ENCODE results near the gene JSRP1.

JSRP1 gene

DNA sequence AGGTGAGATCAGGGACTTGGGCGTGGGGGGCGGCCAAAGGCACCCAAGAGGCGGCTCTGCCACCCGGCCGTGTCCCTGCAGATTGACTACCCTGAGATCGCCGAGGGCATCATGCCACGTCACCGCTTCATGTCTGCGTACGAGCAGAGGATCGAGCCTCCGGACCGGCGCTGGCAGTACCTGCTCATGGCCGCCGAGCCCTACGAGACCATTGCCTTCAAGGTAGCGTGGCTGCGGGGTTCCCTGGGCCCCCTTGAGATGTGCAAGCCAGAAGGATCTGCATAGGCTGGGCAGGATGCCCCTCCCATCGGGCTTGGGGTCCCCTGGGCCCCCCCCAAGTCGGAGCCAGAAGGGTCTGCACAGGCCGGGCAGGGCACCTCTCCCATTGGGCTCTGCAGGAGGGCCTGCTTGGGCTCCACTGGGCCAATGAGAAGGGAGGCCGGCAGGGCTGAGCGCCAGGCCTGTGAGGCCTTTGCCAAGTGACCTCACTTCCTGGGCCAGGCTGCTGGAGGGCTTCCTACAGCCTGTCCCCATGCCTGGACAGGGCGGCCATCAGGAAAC, 9.3 kb downstream of the JSRP1 start:
- DNase-seq, result peak in 2 of 3 experiments; percentile 48 to 65

DNA sequence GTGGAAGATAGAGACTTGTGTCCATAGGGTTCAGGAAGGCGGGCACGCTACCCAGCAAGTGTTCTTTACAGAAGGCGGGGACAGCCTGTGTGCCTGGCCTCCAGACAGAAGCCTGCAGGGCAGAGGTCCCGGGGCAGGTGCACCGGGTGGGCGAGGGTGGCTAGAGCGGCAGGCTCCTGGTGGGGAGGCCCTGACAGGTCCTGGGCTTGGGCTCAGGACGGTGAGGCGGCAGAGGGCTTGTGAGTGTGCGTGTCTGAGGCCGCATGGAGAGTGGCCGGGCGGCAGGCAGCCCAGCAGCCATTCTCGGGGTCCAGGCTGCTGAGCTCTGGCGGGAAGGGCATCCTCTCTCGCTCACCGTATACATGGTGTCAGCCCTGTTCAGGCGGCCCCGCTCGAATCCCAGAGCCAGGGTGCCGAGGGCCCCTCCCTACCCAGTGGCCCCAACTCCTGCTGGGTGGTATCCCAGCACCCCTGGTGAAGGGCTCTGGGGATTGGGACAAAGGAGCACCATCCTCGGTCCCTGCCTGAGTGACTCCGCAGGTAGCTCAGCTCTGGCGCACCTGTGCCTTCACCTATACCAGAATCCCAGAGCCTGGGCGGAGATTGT, 10.1 kb downstream of the JSRP1 start:
- no peak for DNase-seq

DNA sequence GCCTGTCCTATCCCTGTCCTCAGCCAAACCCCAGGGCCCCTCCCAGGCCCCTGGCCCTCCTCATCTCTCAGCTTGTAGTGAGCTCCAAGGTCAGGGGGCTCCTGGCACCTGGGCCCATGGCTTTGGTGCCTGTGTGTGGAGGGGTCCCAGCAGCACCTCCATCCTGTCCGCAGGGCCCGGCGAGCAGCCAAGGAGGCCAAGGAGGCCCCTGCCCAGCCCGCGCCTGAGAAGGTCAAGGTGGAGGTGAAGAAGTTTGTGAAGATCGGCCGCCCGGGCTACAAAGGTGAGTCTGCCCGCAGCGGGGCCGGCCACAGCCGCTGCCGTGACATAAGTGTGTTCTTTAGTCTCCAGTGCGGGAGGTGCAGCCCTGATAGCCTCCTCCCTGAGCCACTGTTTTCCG, 10.9 kb downstream of the JSRP1 start:
- DNase-seq, result no peak

DNA sequence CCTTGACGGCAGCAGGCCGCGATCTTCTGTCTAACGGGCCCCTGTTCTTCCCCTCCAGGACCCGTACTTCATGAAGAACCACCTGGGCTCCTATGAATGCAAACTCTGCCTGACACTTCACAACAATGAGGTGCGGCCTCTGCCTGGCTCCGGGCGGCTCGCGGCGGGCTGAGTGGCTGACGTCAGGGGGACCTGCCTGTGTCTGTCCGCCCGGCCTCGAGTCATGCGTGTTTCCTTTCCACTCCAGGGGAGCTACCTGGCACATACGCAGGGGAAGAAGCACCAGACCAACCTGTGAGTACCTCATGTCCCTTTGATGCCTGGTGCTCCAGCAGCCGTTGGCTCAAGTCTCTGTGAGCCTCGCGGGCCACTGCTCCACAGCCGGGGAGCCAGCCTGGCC, 11.7 kb downstream of the JSRP1 start:
- no peak for DNase-seq

DNA sequence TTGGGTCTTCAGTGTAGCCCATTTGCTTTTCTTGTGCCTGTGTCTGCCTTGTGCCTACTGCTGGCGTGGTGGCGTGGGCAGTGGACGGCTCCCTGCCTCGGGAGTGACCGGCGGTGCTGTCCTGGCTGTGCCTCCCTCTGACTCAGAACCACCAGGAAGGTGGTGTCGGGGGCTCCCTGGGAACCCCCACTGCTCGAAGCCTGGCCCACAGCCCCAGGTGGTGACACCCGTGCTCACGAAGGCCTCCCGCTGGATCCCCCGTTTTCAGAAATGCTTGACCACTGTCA, 12.1 kb downstream of the JSRP1 start:
- DNase-seq, result no peak

DNA sequence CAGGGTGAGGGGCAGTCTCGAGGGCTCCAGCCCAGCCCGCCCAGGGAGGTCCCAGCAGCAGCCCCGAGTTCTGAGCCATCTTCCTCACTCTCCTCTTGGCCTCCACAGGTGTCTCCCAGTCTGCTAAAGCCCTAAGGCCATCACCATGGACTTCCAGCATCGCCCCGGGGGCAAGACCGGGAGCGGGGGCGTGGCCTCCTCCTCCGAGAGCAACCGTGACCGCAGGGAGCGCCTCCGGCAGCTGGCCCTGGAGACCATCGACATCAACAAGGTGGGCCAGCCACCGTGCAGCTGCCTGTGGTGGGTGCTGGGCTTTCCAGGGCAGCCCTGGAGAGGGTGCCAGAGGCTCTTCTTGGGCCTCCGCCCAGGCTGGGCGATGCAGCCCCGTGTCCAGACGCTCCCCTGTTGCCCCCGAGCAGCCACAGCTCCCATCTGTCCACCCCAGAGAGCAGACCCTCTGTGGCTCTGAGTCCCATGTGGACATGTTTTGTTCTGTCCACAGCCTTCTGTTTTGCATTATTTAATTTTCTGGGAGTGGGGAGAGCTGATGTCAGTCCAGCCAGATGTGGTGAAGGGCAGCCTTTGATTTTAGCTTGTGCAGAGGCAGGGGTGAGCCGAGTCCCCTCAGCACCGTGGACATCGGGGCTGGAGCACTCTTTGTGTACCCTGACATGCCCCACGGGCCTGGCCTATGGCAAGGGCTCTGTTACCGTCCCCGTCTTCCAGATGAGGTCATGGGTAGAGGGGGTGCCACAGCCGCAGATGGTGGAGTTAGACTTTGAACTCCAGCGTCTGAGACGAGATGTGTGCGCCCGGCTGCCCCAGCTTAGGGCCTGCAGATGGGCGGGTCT, 12.7 kb downstream of the JSRP1 start:
- peak in 2 of 3 experiments; percentile 16 to 48 for DNase-seq

DNA sequence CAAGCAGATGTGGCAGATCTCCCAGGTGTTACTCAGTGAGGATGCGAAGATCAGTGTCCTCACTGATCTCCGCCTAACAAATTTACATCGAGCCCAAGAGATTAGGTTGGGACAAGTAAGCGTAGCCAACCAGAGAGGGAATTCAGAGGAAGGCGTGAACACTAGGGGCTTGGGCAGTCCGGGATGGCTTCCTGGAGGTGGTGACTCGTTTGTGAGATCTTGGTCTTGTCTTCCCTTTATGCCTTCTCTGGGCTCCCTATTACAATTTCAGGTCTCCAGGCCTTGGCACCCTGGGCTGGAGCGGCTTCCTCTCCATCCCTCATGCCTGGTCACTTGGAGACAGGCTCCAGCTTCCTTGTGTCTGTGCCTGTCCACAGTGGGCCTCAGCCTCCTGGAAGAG, 13.4 kb downstream of the JSRP1 start:
- DNase-seq, result no peak

DNA sequence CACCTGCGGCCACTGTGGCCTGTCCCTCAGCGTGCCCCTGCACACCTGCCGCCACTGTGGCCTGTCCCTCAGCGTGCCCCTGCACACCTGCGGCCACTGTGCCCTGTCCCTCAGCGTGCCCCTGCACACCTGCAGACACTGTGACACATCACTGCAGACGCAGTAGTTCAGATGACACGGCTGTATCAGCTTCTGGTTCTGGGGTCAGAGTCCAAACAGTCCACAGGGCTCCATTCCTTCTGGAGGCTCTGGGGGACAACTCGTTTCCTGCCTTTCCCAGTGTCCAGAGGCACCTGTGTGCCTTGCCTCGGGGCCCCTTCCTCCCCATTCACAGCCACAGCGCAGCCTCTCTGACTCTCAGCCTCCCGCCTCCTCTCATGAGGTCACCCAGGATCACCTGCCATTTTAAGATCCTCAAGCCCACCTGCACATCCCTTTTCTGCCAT, 14.1 kb downstream of the JSRP1 start:
- no peak for DNase-seq

DNA sequence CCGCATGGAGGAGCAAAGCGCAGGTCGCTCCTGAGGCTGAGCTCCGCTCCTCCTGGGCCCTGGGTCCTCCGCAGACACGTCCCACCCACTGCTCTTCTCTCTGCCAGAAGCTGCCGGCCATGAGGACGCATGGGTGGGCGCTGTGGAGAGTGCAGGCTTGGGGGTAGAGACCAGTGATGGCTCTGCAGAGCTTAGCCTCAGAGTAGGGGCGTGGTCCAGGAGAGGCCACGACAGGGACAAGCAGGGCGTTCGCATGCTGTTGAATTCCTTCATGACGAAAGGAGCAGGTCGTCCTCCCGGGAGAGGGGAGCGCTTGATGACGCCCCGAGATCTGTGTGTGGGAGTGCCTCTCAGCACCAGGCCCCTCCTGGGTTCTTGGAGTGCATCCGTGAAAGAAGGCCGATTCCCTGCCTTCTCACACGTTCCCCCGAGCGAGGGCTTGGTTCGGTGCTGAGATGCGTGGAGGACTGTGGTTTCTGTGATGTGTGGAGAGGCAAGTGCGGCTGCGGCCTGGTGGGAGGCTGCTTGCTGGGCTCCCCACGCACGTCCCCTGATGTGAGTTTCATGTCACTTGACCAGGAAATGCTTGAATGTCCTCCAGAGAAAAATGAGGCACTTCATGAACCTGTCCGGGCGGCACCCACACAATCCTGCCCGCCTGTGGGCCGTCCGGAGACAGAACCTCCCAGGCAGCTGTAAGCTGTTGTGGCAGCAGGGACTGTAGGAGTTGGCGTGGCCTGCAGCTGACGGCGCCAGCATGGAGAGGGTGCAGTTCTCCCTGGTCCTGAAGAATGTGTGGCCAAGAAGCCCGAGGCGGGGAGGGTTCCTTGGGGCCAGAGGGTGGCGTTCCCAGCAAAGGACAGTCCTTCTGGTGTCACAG, 15.1 kb downstream of the JSRP1 start:
- DNase-seq, result no peak

DNA sequence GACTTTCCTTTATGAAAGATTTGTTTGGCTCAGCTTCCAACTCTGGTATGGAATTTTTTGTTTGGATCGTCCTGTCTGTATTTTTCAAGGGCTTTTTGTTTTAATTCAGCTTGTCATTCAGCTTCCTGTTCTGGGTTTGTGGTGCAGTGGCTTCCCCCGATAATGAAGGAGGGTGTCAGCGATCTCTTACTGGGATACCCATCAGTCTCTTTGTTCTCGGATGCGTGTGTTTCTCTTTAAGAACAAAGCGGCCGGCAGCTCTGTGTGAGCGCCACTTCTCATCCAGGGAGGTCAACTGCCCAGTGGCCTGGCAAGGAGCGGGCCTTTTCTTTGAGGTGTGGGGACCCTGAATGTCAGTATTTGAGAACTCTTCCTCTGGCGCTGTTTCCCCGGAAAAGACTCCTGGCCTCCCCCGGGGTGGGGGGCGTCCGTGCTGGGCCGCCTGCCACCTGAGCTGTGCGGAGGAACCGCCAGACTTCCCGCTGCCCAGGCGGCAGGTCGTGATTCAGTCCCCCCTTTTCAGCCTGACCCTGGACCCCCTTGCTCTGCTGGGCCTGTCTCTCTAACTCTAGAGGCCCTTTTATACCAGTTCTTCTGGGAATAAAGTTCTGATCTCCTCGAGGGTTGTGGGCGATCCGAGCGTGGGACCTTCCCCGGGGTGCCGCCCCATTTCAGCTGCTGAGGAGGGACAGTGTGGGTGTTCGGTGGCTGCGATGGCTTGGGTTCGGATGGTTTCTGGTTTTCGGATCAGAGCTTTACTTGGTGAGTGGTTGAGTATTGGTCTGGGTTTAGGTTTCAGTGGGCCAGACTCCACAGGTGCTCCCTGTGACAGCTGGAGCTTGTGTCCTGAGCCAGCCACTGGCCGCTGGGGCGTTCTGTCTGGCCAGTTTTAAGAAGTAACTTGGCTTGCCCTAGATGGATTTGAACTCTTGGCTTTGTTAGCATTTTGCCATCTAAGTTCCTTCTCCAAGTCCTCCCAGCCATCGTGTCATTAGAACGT, 16.1 kb downstream of the JSRP1 start:
- DNase-seq, result peak in 1 of 3 experiments; percentile 30

DNA sequence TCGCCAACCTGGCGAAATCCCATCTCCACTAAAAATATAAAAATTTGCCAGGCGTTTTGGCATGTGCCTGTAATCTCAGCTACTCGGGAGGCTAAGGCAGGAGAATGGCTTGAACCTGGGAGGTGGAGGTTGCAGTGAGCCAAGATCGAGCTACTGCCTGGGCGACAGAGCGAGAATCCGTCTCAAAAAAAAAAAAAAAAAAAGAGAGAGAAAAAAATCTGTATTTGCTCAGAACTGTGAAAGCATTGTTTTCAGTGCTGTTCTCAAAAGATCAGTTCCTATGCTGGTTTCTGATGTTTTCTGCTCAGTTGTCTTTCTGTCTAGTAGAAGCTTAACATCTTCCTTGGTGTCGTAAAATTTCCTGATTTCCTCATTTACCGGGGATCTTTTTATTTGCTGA, 17.0 kb downstream of the JSRP1 start:
- no peak for DNase-seq

DNA sequence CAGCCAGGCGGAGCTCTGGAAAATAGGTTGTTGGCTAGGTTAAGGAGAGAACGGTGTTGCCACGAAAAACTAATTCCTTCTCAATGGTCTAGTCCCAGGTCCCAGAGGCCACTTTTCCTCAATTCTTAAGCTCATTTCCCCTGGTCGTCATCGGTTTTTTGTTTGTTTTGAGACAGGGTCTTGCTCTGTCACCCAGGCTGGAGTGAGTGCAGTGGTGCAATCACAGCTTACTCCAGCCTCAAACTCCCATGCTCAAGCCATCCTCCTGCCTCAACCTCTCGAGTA, 18.4 kb downstream of the JSRP1 start:
- no peak for DNase-seq

DNA sequence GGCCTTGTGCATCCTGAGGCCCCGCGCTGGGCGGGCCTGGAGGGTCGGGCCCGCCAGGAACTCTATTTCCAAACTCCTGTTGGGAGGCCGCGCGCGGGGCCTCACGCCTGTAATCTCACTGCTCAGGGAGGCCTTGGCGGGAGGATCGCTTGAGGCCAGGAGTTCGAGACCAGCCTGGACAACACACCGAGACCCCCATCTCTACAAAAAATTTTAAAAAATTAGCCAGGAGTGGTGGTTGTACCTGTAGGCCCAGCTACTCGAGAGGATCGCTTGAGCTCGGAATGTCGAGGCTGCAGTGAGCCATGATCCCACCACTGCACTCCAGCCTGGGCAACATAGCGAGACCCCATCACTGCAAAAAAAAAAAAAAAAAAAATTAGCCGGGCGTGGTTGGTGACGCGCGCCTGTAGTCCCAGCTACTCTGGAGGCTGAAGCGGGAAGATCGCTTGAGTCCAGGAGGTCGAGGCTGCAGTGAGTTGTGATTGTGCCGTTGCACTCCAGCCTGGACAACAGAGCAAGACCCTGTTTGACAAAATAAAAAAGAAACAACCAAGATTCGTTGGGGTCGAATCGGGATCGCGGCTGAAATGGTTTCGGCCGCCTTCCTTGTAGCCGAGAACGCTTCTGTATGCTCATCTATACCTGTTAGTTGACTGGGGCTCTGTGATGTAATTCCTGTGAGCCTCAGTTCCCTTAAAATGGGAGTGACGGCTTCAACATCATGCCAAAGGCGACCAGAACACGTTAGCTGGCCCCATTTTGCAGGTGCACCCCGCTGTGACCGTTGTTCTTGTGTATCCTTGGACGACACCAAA, 19.0 kb downstream of the JSRP1 start:
- DNase-seq, result no peak

DNA sequence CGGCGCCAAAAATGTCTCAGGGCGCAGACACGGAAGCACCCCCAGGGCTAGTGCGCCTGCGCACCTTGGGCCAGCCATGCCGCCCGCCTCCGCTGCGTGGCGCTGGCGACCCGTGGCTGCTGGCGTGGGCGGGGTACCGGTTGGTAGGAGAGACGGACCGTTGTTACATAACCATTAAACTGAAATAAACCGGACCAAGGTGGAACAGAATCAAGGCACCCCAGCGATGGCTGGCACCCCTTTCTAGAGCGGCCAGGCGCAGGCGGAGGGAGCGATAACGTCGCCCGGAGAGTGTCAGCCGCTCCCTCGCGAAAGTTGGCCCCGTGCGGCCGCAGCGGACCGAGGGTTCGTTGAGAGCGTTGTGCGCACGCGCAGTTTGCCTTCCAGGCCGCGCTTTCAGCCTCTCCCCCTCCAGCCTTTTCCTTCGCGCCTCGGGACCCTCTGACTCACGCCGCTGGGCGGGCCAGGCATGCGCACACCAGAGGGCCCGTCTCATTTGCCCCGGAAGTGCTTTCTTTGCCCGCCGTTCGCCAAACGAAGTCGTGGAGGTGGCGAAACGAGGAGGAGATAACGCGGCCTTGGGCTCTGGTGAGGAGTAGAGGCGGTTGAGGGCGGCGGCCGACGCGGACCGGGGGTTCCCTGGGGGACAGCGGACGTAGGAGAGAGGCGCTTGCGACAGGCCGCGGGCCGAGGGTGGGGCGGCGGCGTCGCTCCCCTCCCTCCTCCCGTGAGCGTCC, 19.7 kb downstream of the JSRP1 start, which contains the start of the genes PLEKHJ1 and SF3A2:
PLEKHJ1 (minus strand) TSS at position 16 of the 737 bp plus-strand sequence. CDS start 81 bp downstream, outside the sequence.
SF3A2 (plus strand) TSS at position 511 of the 737 bp plus-strand sequence. CDS start 6,595 bp downstream, outside the sequence.
- DNase-seq, result peak; percentile 98 to 99 (median 99)

DNA sequence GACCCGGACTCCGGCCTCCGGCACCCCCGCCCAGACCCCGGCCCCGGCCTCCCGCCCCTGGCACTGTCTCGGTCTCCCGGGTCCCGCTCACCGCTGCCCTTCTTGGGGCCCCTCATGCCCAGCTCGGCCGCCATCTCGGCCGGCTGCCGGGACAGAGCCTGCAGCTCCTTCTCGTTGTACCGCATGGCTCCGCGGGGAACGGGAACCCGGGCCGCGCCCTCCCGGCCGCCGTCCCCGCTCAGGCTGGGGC, 20.2 kb downstream of the JSRP1 start:
- DNase-seq, result no peak

DNA sequence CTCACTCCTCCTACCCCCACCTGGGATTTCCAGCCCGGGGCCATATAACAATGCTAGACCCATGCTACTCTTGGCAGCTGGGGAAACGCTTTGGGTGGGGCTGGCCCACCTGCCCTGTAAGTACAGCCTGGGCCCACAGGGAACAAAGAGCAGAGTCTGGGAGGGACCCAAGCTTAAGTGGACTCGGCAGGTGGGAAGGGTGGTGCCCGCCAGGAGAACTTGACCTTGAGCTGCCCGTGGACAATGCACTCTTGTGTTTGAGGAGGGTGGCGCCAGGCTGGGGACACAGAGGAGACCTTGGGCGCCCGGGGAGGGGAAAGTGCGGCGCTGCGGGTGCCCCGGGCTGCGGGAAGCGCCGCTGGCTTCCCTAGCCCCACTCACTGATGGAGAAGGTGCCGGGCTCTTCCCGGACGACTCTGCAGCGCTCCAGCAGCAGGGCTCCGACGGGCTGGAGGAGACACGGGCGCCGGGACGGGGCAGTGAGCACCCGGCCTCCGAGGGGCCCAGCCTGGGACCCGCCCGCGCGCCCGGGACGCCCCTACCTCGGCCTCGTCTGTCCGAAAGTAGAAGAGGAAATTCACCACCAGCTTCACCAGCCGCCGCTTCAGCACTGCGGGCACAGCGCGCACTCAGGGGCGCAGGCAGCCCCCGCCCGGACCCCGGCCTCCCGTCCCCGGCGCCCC, 20.7 kb downstream of the JSRP1 start:
- peak; percentile 90 to 97 (median 92) for DNase-seq

DNA sequence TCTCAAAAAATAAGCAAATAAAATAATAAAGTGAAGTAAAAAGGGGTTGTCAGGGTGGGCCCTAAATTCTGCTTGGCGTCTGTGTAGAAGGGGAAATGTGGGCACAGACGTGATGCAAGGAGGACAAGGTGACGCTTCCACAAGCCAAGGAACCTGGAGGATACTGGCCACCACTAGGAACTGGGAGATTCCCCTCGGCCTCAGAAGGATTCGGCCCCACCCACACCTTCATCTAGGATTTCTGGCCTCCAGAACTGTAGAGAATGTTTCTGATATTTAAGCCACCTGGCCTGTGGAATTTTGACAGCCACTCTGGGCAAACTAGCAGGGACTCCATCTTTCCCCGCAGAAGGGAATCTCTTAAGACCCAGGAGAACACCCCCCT, 21.2 kb downstream of the JSRP1 start:
- no peak for DNase-seq

DNA sequence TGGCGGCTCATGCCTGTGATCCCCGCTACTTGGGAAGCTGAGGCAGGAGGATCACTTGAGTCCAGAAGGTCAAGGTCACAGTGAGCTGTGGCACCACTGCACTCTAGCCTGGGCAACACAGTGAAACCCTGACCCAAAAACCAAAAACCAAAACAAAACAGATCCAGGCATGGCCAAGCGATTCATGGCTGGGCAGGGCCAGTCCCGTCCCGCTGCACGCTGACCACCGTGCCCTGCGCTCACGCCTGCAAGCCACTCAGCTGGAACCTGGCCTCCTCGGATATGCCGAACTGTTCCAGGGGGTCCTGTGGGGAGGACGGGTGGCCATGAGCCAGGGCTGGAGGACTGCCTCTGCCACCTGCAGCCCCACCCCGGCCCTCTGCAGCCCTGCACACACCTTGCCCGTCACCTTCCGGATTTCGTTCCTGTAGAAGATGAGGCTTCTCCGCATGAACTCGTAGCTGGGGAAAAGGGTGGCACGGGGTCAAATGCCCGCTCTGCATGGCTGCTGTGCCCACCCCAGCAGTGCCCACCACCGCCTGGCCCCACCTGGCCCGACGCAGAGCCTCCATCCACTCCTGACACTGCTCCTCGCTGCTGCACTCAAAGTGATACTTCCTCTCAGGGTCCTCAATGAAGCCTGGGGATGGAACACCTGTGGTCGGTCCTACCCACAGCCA, 22.5 kb downstream of the JSRP1 start:
- no peak for DNase-seq

All from NCI-H1417 (cell line).